ENCODE results near the gene NOS1AP.

NOS1AP gene

GRCh38 chr1:162091681-162092524 lies 22.4 kb downstream of the NOS1AP start:
- no peak for DNase-seq

- no peak for DNase-seq
Measured at GRCh38 chr1:162093095-162093494, 23.6 kb downstream of the NOS1AP start.

GRCh38 chr1:162094271-162094670 lies 24.8 kb downstream of the NOS1AP start:
- no peak for DNase-seq

GRCh38 chr1:162094723-162095122 lies 25.2 kb downstream of the NOS1AP start:
- no peak for DNase-seq

- no peak for DNase-seq
Measured at GRCh38 chr1:162107911-162108310, 38.4 kb downstream of the NOS1AP start.

- no peak for DNase-seq
Measured at GRCh38 chr1:162108426-162108825, 38.9 kb downstream of the NOS1AP start.

- no peak for DNase-seq
Measured at GRCh38 chr1:162110910-162111309, 41.4 kb downstream of the NOS1AP start.

- DNase-seq = no peak
Measured at GRCh38 chr1:162111572-162111971, 42.1 kb downstream of the NOS1AP start.

GRCh38 chr1:162113419-162113818 lies 43.9 kb downstream of the NOS1AP start:
- DNase-seq = no peak

- no peak for DNase-seq
Measured at GRCh38 chr1:162117039-162117774, 47.7 kb downstream of the NOS1AP start.

- no peak for DNase-seq
Measured at GRCh38 chr1:162118063-162118462, 48.6 kb downstream of the NOS1AP start.

GRCh38 chr1:162128693-162129356 lies 59.3 kb downstream of the NOS1AP start:
- no peak for DNase-seq

GRCh38 chr1:162130308-162130707 lies 60.8 kb downstream of the NOS1AP start:
- no peak for DNase-seq

GRCh38 chr1:162131400-162132321 lies 62.2 kb downstream of the NOS1AP start:
- DNase-seq = no peak

GRCh38 chr1:162133566-162133965 lies 64.1 kb downstream of the NOS1AP start:
- no peak for DNase-seq

- DNase-seq = no peak
Measured at GRCh38 chr1:162134646-162135045, 65.2 kb downstream of the NOS1AP start.

GRCh38 chr1:162135271-162135775 lies 65.8 kb downstream of the NOS1AP start:
- no peak for DNase-seq

- DNase-seq = no peak
Measured at GRCh38 chr1:162136760-162137159, 67.3 kb downstream of the NOS1AP start.

- no peak for DNase-seq
Measured at GRCh38 chr1:162137179-162137960, 67.9 kb downstream of the NOS1AP start.

- DNase-seq = no peak
Measured at GRCh38 chr1:162138112-162138511, 68.6 kb downstream of the NOS1AP start.

- no peak for DNase-seq
Measured at GRCh38 chr1:162138599-162139181, 69.2 kb downstream of the NOS1AP start.

Measured in activated CD8-positive, alpha-beta memory T cell treated with anti-CD3 and anti-CD28 coated beads, Interleukin-2, amount 50 U/mL, for 4 hours (primary cell).